HepG2 (cell line): ENCODE results near the gene ITPRIPL1. TPM values are rescaled to one million over a fixed set of nuclear protein-coding genes. Genes with fewer than 3 reads are reported as not detected.
A peak's percentile ranks its signal among the peaks of the same experiment; 100 is the strongest.

Source experiments
- GABPB1 ChIP-seq: IDR thresholded peaks from 2 replicates; pipeline ENCODE4 v1.6.1; 2016; ENCODE audit warnings: mild to moderate bottlenecking, missing genetic modification reagents, moderate library complexity, missing compliant biosample characterization
- KLF9 ChIP-seq: IDR thresholded peaks from 2 replicates; pipeline ENCODE4 v1.6.1; 2016; ENCODE audit warnings: low read depth
- PHB2 ChIP-seq: fragments of 450-650 bp; IDR thresholded peaks from 2 replicates; pipeline ENCODE4 v1.6.1; 2018; ENCODE audit not compliant: partially characterized antibody
- SKIL ChIP-seq: sonication (generic); formaldehyde crosslinking; IDR thresholded peaks from 2 replicates; pipeline ENCODE4 v1.8.0; 2022; ENCODE audit warnings: missing genetic modification reagents, mild to moderate bottlenecking, moderate library complexity, borderline replicate concordance
- ZBTB20 ChIP-seq: sonication (generic); formaldehyde crosslinking; IDR thresholded peaks from 2 replicates; pipeline ENCODE4 v1.8.1; 2023; ENCODE audit warnings: missing genetic modification reagents, low read depth, mild to moderate bottlenecking, borderline replicate concordance
- ZNF121 ChIP-seq: sonication (generic); formaldehyde crosslinking; IDR thresholded peaks from 2 replicates; pipeline ENCODE4 v1.5.0; 2020; ENCODE audit warnings: mild to moderate bottlenecking, missing genetic modification reagents
- ZNF570 ChIP-seq: sonication (generic); formaldehyde crosslinking; IDR thresholded peaks from 2 replicates; pipeline ENCODE4 v1.4.0; 2020; ENCODE audit warnings: mild to moderate bottlenecking, missing genetic modification reagents, borderline replicate concordance
- ZNF724P ChIP-seq: sonication (generic); formaldehyde crosslinking; IDR thresholded peaks from 2 replicates; pipeline ENCODE4 v1.8.0; 2022; ENCODE audit warnings: missing genetic modification reagents, borderline replicate concordance
- polyA plus RNA-seq, 8 experiments: library from polyadenylated mRNA; depleted of rRNA in 3 of 8; stranded (reverse) in 7 of 8; unstranded in 1 of 8; fragments of >200 nt; fragmentation: Illumina TruSeq in 4 of 8; extraction: Trizol in 4 of 8; gene quantifications; 2 replicates each; pipeline versions ENCODE4 v1.2.1 to v1.2.3, GENCODE V29; 2011 to 2016; ENCODE audit warnings: low read depth in 4 of 8, missing spikeins in 1 of 8, mixed read lengths in 1 of 8; ENCODE audit not compliant: insufficient read depth in 1 of 8
- total RNA-seq, 5 experiments: library from RNA; depleted of rRNA; stranded (reverse); fragments of >200 nt; fragmentation: Illumina TruSeq; extraction: Trizol; gene quantifications; 2 replicates each; pipeline ENCODE4 v1.2.3, GENCODE V29; 2016; ENCODE audit warnings: low read depth in 1 of 5
- TF ChIP-seq, protein P1 (sequence below): sonication (generic); formaldehyde crosslinking; conservative IDR thresholded peaks from 2 replicates; pipeline ENCODE4 v1.8.0; 2022; ENCODE audit warnings: mild to moderate bottlenecking, moderate library complexity, missing genetic modification reagents
- TF ChIP-seq, protein P2 (sequence below): sonication (generic); formaldehyde crosslinking; IDR thresholded peaks from one replicate; pipeline ENCODE4 v1.5.1; 2020; ENCODE audit warnings: mild to moderate bottlenecking, missing genetic modification reagents; ENCODE audit errors: not compliant biosample characterization

The ITPRIPL1 gene
- total and polyA plus RNA-seq, 2 of the 13 experiments (the other 11 are each of a cell fraction or from before 2014, with no cell fraction given), result 4.3 to 11.7 TPM

DNA sequence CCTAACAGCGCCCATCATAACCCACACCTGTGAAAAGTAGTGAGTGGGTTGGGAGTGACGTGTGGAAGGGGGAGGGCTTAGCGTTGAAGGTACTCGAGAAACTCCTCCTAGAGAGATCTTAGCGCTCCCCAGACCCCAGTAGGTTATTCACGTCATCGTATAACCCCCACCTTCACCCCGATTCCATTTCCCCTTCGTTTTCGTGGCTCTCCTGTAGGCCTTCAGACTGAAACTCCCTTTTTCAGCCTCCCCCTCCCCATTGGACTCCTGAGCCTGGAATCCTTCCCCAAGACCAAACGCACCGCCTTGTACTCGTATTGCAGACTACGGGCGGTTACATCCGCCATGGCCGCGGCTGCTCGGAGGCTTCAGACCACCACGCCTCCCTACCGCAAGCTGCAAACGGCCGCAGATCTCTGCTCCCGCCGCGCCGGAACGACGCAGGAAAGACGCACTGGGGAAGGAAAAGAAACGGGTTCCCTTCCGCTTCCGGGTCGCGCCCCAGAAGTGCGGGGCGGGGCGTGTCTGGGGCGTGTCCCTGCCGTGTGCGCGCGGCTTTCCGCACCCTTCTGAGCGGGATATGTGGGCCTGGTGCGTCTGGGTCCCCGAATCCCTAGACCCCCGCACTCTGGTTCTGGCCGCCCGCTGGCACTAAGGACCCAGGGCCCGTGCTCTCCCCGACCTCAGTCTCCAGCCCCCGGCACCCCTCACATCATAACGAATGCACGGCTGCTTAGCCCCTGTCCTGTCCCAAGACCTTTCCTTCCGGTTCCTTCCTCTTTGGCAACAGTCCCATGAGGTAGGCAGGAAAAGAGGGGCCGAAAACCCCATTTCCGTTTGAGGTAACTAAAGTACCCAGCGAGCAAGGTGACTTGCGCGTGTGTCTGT is 19.8 kb upstream of the ITPRIPL1 start, which contains the start of gene SNRNP200 (continued):
- TF ChIP-seq, protein P1, sequence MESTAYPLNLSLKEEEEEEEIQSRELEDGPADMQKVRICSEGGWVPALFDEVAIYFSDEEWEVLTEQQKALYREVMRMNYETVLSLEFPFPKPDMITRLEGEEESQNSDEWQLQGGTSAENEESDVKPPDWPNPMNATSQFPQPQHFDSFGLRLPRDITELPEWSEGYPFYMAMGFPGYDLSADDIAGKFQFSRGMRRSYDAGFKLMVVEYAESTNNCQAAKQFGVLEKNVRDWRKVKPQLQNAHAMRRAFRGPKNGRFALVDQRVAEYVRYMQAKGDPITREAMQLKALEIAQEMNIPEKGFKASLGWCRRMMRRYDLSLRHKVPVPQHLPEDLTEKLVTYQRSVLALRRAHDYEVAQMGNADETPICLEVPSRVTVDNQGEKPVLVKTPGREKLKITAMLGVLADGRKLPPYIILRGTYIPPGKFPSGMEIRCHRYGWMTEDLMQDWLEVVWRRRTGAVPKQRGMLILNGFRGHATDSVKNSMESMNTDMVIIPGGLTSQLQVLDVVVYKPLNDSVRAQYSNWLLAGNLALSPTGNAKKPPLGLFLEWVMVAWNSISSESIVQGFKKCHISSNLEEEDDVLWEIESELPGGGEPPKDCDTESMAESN (CRISPR knock-in tag), result peak; percentile 95
- TF ChIP-seq, protein P2, sequence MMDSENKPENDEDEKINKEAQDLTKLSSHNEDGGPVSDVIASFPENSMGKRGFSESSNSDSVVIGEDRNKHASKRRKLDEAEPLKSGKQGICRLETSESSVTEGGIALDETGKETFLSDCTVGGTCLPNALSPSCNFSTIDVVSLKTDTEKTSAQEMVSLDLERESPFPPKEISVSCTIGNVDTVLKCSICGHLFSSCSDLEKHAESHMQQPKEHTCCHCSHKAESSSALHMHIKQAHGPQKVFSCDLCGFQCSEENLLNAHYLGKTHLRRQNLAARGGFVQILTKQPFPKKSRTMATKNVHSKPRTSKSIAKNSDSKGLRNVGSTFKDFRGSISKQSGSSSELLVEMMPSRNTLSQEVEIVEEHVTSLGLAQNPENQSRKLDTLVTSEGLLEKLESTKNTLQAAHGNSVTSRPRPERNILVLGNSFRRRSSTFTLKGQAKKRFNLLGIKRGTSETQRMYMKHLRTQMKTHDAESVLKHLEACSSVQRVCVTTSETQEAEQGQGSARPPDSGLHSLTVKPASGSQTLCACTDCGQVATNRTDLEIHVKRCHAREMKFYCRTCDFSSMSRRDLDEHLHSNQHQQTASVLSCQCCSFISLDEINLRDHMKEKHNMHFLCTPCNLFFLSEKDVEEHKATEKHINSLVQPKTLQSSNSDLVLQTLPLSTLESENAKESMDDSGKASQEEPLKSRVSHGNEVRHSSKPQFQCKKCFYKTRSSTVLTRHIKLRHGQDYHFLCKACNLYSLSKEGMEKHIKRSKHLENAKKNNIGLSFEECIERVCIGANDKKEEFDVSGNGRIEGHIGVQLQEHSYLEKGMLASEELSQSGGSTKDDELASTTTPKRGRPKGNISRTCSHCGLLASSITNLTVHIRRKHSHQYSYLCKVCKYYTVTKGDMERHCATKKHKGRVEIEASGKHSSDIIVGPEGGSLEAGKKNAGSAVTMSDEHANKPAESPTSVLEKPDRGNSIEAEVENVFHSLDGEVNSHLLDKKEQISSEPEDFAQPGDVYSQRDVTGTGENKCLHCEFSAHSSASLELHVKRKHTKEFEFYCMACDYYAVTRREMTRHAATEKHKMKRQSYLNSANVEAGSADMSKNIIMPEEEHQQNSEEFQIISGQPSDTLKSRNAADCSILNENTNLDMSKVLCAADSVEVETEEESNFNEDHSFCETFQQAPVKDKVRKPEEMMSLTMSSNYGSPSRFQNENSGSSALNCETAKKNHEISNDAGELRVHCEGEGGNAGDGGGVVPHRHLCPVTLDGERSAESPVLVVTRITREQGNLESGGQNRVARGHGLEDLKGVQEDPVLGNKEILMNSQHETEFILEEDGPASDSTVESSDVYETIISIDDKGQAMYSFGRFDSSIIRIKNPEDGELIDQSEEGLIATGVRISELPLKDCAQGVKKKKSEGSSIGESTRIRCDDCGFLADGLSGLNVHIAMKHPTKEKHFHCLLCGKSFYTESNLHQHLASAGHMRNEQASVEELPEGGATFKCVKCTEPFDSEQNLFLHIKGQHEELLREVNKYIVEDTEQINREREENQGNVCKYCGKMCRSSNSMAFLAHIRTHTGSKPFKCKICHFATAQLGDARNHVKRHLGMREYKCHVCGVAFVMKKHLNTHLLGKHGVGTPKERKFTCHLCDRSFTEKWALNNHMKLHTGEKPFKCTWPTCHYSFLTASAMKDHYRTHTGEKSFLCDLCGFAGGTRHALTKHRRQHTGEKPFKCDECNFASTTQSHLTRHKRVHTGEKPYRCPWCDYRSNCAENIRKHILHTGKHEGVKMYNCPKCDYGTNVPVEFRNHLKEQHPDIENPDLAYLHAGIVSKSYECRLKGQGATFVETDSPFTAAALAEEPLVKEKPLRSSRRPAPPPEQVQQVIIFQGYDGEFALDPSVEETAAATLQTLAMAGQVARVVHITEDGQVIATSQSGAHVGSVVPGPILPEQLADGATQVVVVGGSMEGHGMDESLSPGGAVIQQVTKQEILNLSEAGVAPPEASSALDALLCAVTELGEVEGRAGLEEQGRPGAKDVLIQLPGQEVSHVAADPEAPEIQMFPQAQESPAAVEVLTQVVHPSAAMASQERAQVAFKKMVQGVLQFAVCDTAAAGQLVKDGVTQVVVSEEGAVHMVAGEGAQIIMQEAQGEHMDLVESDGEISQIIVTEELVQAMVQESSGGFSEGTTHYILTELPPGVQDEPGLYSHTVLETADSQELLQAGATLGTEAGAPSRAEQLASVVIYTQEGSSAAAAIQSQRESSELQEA (CRISPR knock-in tag), result peak; percentile 74
- peak; percentile 92; the same call in 1 of the 2 replicates for TF ChIP-seq ZNF570 (CRISPR knock-in tag)
- peak; percentile 78; the same call in 1 of the 2 replicates for TF ChIP-seq ZNF724P (CRISPR knock-in tag)
- TF ChIP-seq PHB2, result no peak
- TF ChIP-seq ZNF121 (CRISPR knock-in tag), result no peak; the same call in 1 of the 2 replicates
- no peak for TF ChIP-seq SKIL (CRISPR knock-in tag)
- peak; percentile 85 for TF ChIP-seq ZBTB20 (CRISPR knock-in tag)
- TF ChIP-seq GABPB1, result peak; percentile 100
- peak; percentile 60; the same call in 1 of the 2 replicates for TF ChIP-seq KLF9 (CRISPR knock-in tag)
